IMR-90 (cell line): Measurements from ENCODE around the gene SKP1. TPM values are rescaled to one million over a fixed set of nuclear protein-coding genes. Genes with fewer than 3 reads are reported as not detected.

Experiments
- ATAC-seq: fragments of 200-7000 bp; cut with Tn5 transposase; 2 replicates; pipeline ENCODE4 v1.9.1; 2020; ENCODE audit warnings: low read depth, mild to moderate bottlenecking, moderate library complexity
- BruUV-seq: library from RNA; stranded (reverse); fragments of 400-500 nt; replicated peaks from 2 replicates; lab custom pipeline; 2021; lab: Mats Ljungman, UMichigan
- CTCF ChIA-PET: fragments of 300-600 bp; formaldehyde crosslinking; extraction: SDS; loops from one replicate; lab custom pipeline; 2021; ENCODE audit warnings: antibody characterized with exemption; lab: Yijun Ruan, JAX
- POLR2A ChIA-PET: fragments of 300-600 bp; sonication (Branson Sonifier 250); formaldehyde crosslinking; loops from one replicate; lab custom pipeline; 2022; ENCODE audit warnings: antibody characterized with exemption; ENCODE audit not compliant: unreplicated experiment; lab: Charles Lee
- DNase-seq: peaks from one replicate; pipeline ENCODE4 v3.0.0; 2013
- H2AFZ ChIP-seq: replicated peaks from 2 replicates; pipeline ENCODE3; 2013; ENCODE audit warnings: low read length, mild to moderate bottlenecking; ENCODE audit not compliant: poor library complexity
- H2AK5ac ChIP-seq: 2 replicates; pipeline ENCODE4 v1.6.1; 2013; ENCODE audit warnings: low read depth, low read length, inconsistent platforms
- H2AK9ac ChIP-seq: replicated peaks from 2 replicates; pipeline ENCODE3; 2013; ENCODE audit warnings: mild to moderate bottlenecking, low read depth, low read length, moderate library complexity; ENCODE audit not compliant: poor library complexity
- H2BK120ac ChIP-seq: 2 replicates; pipeline ENCODE4 v1.6.1; 2013; ENCODE audit warnings: low read depth, low read length, inconsistent platforms
- H2BK15ac ChIP-seq: 3 replicates; pipeline ENCODE4 v1.6.1; 2013; ENCODE audit warnings: low read depth, low read length, inconsistent platforms
- H2BK20ac ChIP-seq: 2 replicates; pipeline ENCODE4 v1.6.1; 2013; ENCODE audit warnings: low read depth, mild to moderate bottlenecking, inconsistent platforms, low read length, moderate library complexity
- H2BK5ac ChIP-seq: 2 replicates; pipeline ENCODE4 v1.6.1; 2013; ENCODE audit warnings: mild to moderate bottlenecking, low read depth, low read length, inconsistent platforms; ENCODE audit not compliant: poor library complexity, severe bottlenecking
- H3K14ac ChIP-seq: replicated peaks from 2 replicates; pipeline ENCODE4 v1.6.1; 2013; ENCODE audit warnings: low read depth, low read length, inconsistent platforms
- H3K18ac ChIP-seq: 2 replicates; pipeline ENCODE4 v1.6.1; 2013; ENCODE audit warnings: low read depth, low read length, control low read depth
- H3K23ac ChIP-seq: 2 replicates; pipeline ENCODE4 v1.6.1; 2013; ENCODE audit warnings: low read depth, low read length, inconsistent platforms
- H3K27ac ChIP-seq: 2 replicates; pipeline ENCODE4 v1.5.1; 2013; ENCODE audit warnings: mild to moderate bottlenecking, control low read depth, low read length; ENCODE audit not compliant: insufficient read depth
- H3K27me3 ChIP-seq: 2 replicates; pipeline ENCODE4 v1.6.1; 2013; ENCODE audit warnings: low read length; ENCODE audit not compliant: control insufficient read depth, insufficient read depth
- H3K36me3 ChIP-seq: 2 replicates; pipeline ENCODE4 v1.6.1; 2013; ENCODE audit warnings: low read length, mixed read lengths; ENCODE audit not compliant: control insufficient read depth, insufficient read depth
- H3K4ac ChIP-seq: 2 replicates; pipeline ENCODE4 v1.6.1; 2013; ENCODE audit warnings: low read depth, low read length, inconsistent platforms
- H3K4me1 ChIP-seq: 2 replicates; pipeline ENCODE4 v1.6.1; 2013; ENCODE audit warnings: low read length, mixed read lengths; ENCODE audit not compliant: control insufficient read depth, insufficient read depth
- H3K4me2 ChIP-seq: 2 replicates; pipeline ENCODE4 v1.6.1; 2013; ENCODE audit warnings: low read depth, mild to moderate bottlenecking, control low read depth, low read length, moderate library complexity
- H3K4me3 ChIP-seq: 2 replicates; pipeline ENCODE4 v1.5.1; 2013; ENCODE audit warnings: low read depth, mild to moderate bottlenecking, control low read depth, low read length, moderate library complexity; ENCODE audit not compliant: insufficient read depth
- H3K56ac ChIP-seq: 2 replicates; pipeline ENCODE4 v1.6.1; 2013; ENCODE audit warnings: low read length, inconsistent platforms; ENCODE audit not compliant: insufficient read depth; ENCODE audit errors: extremely low read depth
- H3K79me1 ChIP-seq, 2 experiments: 2 replicates each; pipeline ENCODE4 v1.6.1; 2013; ENCODE audit warnings: low read length in 2 of 2, inconsistent platforms in 1 of 2, low read depth in 1 of 2
- H3K9ac ChIP-seq: 2 replicates; pipeline ENCODE4 v1.6.1; 2013; ENCODE audit warnings: low read depth, low read length, control low read depth
- H3K9me1 ChIP-seq: 2 replicates; pipeline ENCODE4 v1.6.1; 2013; ENCODE audit warnings: low read length, inconsistent platforms; ENCODE audit not compliant: insufficient read depth
- H3K9me3 ChIP-seq: 2 replicates; pipeline ENCODE4 v1.6.1; 2013; ENCODE audit warnings: low read length; ENCODE audit not compliant: control insufficient read depth, insufficient read depth
- H4K20me1 ChIP-seq: 2 replicates; pipeline ENCODE4 v1.6.1; 2013; ENCODE audit warnings: low read length, inconsistent platforms; ENCODE audit not compliant: insufficient read depth
- H4K5ac ChIP-seq: 2 replicates; pipeline ENCODE4 v1.6.1; 2013; ENCODE audit warnings: mild to moderate bottlenecking, low read depth, low read length, control low read depth
- H4K8ac ChIP-seq, 2 experiments: 2 replicates each; pipeline ENCODE4 v1.6.1; 2013; ENCODE audit warnings: low read depth in 2 of 2, low read length in 2 of 2, control low read depth in 1 of 2, inconsistent platforms in 1 of 2
- H4K91ac ChIP-seq: 2 replicates; pipeline ENCODE4 v1.6.1; 2013; ENCODE audit warnings: low read depth, low read length, inconsistent platforms; ENCODE audit not compliant: insufficient read depth
- BHLHE40 ChIP-seq: fragments of 150-350 bp; IDR thresholded peaks from 2 replicates; pipeline ENCODE4 v1.6.1; 2016; ENCODE audit warnings: mild to moderate bottlenecking, low read depth, low read length
- CEBPB ChIP-seq: IDR thresholded peaks from 2 replicates; pipeline ENCODE4 v1.6.1; 2012; ENCODE audit warnings: low read depth, low read length, improper control_type of control experiment
- CHD1 ChIP-seq: IDR thresholded peaks from 2 replicates; pipeline ENCODE4 v1.6.1; 2012; ENCODE audit warnings: low read depth, low read length, improper control_type of control experiment
- FOS ChIP-seq: fragments of 150-350 bp; IDR thresholded peaks from 2 replicates; pipeline ENCODE4 v1.6.1; 2016; ENCODE audit warnings: low read depth, low read length
- NFE2L2 ChIP-seq: fragments of 150-350 bp; IDR thresholded peaks from 2 replicates; pipeline ENCODE4 v1.6.1; 2016; ENCODE audit warnings: low read depth, mild to moderate bottlenecking, low read length
- RAD21 ChIP-seq: IDR thresholded peaks from 2 replicates; pipeline ENCODE4 v1.6.1; 2012; ENCODE audit warnings: low read length, improper control_type of control experiment
- RCOR1 ChIP-seq: IDR thresholded peaks from 2 replicates; pipeline ENCODE4 v1.6.1; 2012; ENCODE audit warnings: mild to moderate bottlenecking, low read length, improper control_type of control experiment; ENCODE audit not compliant: insufficient replicate concordance
- WGBS, 2 experiments: methylation state at CpG; one replicate each; pipeline versions ENCODE4 v1.1.5 to v1.1.7; 2013; ENCODE audit warnings: missing lambda C conversion rate in 2 of 2; ENCODE audit not compliant: insufficient read length in 1 of 2; ENCODE audit errors: extremely low coverage in 2 of 2; 5-methylcytosine and 5-hydroxymethylcytosine counted together
- dilution Hi-C: fragments of 300-500 bp; cut with HindIII; formaldehyde crosslinking; loops from one replicate; pipeline ENCODE4 v1.14.3; 2018; ENCODE audit warnings: low sequenced_read_pairs; ENCODE audit not compliant: unreplicated experiment
- in situ Hi-C: fragments of 300-500 bp; cut with MboI; formaldehyde crosslinking; loops from 3 replicates; pipeline ENCODE4 v1.14.3; 2019; ENCODE audit warnings: low sequenced_read_pairs, inconsistent platforms, mixed read lengths
- intact Hi-C: fragments of 100-400 bp; cut with micrococcal nuclease; formaldehyde crosslinking; loops from 2 replicates; pipeline ENCODE4 v1.10.0; 2022
- polyA plus RNA-seq, 3 experiments: library from polyadenylated mRNA; depleted of rRNA; stranded (reverse); fragments of >200 nt; gene quantifications; 2 replicates each; pipeline ENCODE4 v1.2.3, GENCODE V29; 2012; ENCODE audit warnings: low replicate concordance in 1 of 3
- total RNA-seq: library from RNA; depleted of rRNA; stranded (reverse); fragments of >200 nt; gene quantifications from 2 replicates; pipeline ENCODE4 v1.2.3, GENCODE V29; 2012
- TF ChIP-seq, protein P1 (sequence below): fragments of 150-350 bp; IDR thresholded peaks from 2 replicates; pipeline ENCODE4 v1.6.1; 2017; ENCODE audit warnings: mild to moderate bottlenecking, antibody characterized with exemption, low read length, low read depth

The SKP1 gene
- total and polyA plus RNA-seq, 2 of the 4 experiments (the other 2 are of a cell fraction) = 206 to 618 TPM

DNA sequence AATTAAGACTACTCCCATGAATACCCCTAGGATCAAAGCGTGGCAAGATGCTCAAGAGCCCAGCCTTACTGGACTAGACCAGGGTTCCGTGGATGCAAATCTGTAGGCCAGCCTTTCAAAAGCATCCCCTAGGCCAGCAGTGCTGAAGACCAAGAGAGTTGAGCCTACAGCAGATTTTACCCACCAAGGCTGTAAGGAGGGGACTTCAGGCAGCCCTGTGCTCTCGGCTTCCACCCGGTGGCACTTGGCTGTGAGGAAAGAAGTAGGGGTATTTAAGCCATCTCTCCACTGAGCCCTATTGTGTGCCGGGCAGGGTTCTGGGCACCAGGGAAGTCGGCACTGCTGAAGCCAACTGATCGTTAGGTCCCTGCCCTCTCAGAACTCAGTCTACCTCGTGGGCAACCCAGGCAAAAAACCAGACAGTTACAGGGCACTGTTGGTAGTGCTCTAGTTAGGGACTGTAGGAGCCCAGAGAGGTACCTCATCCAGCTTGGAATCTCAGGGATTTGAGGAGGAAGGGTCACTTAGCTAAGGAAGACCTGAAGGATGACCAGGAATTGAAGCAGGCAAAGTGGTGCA, 36.8 kb downstream of the SKP1 start:
- H4K8ac ChIP-seq = no peak overlapping the region
- ChIA-PET POLR2A (no interaction called here), CTCF (interaction anchor here (0.8 to 3.2 kb wide), 7 partner anchors 8 to 100 kb away, joined by 3 to 47 read pairs (median 4); no protein-coding TSS in a partner anchor)
- no peak overlapping the region for H4K91ac ChIP-seq
- no peaks in the 10 kb centered on the region for H3K9me3 ChIP-seq
- no peak for ATAC-seq
- H3K9me1 ChIP-seq = peaks cover 6% of the 10 kb centered on the region; the same call in 1 of the 2 replicates
- H3K18ac ChIP-seq = no peak overlapping the region
- in situ Hi-C loops = loop anchor here (5.0 kb wide), 1 partner anchor 98 kb away; no protein-coding TSS in a partner anchor
- no peaks in the 10 kb centered on the region for H3K27me3 ChIP-seq
- no peak overlapping the region for H2BK20ac ChIP-seq
- H2BK120ac ChIP-seq = no peak overlapping the region
- H4K20me1 ChIP-seq = peaks cover 75% of the 10 kb centered on the region
- H4K5ac ChIP-seq = no peak overlapping the region
- no peak overlapping the region for H2AFZ ChIP-seq
- no peak overlapping the region for H3K27ac ChIP-seq
- no peak overlapping the region for H2AK5ac ChIP-seq
- no peak overlapping the region for H2BK15ac ChIP-seq
- no peak overlapping the region for H3K14ac ChIP-seq
- H3K4ac ChIP-seq = no peak overlapping the region
- H3K56ac ChIP-seq = no peak overlapping the region
- dilution Hi-C loops = no loop called here
- no TSS peak for BruUV-seq
- peaks cover 48% of the 10 kb centered on the region for H3K36me3 ChIP-seq
- no peak overlapping the region for H3K23ac ChIP-seq
- H3K79me1 ChIP-seq = peaks cover 43 to 90% of the 10 kb centered on the region in 2 experiments
- H2AK9ac ChIP-seq = no peak overlapping the region
- no peak for DNase-seq
- H3K4me1 ChIP-seq = peaks cover 13% of the 10 kb centered on the region
- intact Hi-C loops = loop anchor here (1.0 to 2.0 kb wide), 2 partner anchors 39 to 101 kb away; no protein-coding TSS in a partner anchor
- no CpG with 5 or more reads among the region's 8 CpGs for WGBS, 2 experiments
- TF ChIP-seq BHLHE40 = no peak
- no peak for TF ChIP-seq RAD21
- TF ChIP-seq CEBPB = no peak
- no peak for TF ChIP-seq CHD1
- no peak for TF ChIP-seq RCOR1
- no peak for TF ChIP-seq FOS
- TF ChIP-seq, protein P1, sequence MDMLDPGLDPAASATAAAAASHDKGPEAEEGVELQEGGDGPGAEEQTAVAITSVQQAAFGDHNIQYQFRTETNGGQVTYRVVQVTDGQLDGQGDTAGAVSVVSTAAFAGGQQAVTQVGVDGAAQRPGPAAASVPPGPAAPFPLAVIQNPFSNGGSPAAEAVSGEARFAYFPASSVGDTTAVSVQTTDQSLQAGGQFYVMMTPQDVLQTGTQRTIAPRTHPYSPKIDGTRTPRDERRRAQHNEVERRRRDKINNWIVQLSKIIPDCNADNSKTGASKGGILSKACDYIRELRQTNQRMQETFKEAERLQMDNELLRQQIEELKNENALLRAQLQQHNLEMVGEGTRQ = no peak
- no peak for TF ChIP-seq NFE2L2
- no peak overlapping the region for H2BK5ac ChIP-seq
- H3K4me2 ChIP-seq = no peak overlapping the region
- no peak overlapping the region for H3K4me3 ChIP-seq
- H3K9ac ChIP-seq = no peak overlapping the region
